ENCODE data around the gene REEP6. TPM values are rescaled to one million over a fixed set of nuclear protein-coding genes. Genes with fewer than 3 reads are reported as not detected.

The REEP6 gene
- polyA plus RNA-seq, 1 of the 3 experiments (the other 2 are of a cell fraction), result 9.1 TPM

DNA sequence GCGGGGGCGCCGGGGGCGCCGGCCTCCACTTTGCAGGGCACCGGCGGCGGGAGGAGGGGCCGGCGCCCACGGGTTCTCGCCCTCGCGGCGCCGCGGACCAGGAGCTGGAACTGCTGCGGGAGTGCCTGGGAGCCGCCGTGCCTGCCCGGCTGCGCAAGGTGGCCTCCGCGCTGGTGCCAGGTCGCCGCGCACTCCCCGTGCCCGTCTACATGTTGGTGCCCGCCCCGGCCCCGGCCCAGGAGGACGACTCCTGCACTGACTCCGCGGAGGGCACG lies 23.8 kb upstream of the REEP6 start:
- 87% methylated on average over 3 of the region's 36 CpGs for WGBS (ENCODE audit: low lambda C conversion rate)
- Histone ChIP-seq H2AFZ (ENCODE audit: low read depth) (no peak overlapping the region), H3K36me3 (replicated peaks in 1 of 2; ENCODE audit: control insufficient read depth in 1 of 2, insufficient read depth in 2 of 2, low read length in 1 of 2) (peaks cover 0 to 22% of the 10 kb centered on the region in 2 experiments), H3K27me3 (ENCODE audit: insufficient read depth) (no peaks in the 10 kb centered on the region), H4K20me1 (ENCODE audit: insufficient read depth) (peaks cover 4% of the 10 kb centered on the region; the same call in 1 of the 2 replicates), H3K4me2 (no peak overlapping the region), H3K9me3 (no peaks in the 10 kb centered on the region), H3K9ac (no peak overlapping the region), H3K27ac (ENCODE audit: low read depth in 2 of 2, low read length in 1 of 2) (no peak overlapping the region), H3F3A (replicated peaks; ENCODE audit: insufficient read depth) (peaks cover 3% of the 10 kb centered on the region), H3K9me2 (no peaks in the 10 kb centered on the region), H3K4me1 (ENCODE audit: control insufficient read depth in 1 of 2, insufficient read depth in 2 of 2, low read depth in 1 of 2, low read length in 1 of 2) (no peaks in the 10 kb centered on the region), H3K79me2 (ENCODE audit: insufficient read depth) (peaks cover 5% of the 10 kb centered on the region; the same call in 1 of the 2 replicates), H3K4me3 (ENCODE audit: low read depth in 2 of 2, low read length in 1 of 2) (no peak overlapping the region)
- POLR2A ChIA-PET, result interaction anchor here (0.9 to 1.4 kb wide), 2 partner anchors 23 to 31 kb away, joined by 3 to 5 read pairs; no protein-coding TSS in a partner anchor
- TF ChIP-seq EZH2phosphoT487 (IDR thresholded peaks at IDR 0.05; ENCODE audit: borderline replicate concordance, low read depth) (no peak), RFX5 (IDR thresholded peaks at IDR 0.05; ENCODE audit: low read length) (no peak)
- DNase-seq, result no peak
- CTCF ChIA-PET, result interaction anchor here (2.7 kb wide), 1 partner anchor 22 kb away, joined by 11 read pairs; no protein-coding TSS in a partner anchor

DNA sequence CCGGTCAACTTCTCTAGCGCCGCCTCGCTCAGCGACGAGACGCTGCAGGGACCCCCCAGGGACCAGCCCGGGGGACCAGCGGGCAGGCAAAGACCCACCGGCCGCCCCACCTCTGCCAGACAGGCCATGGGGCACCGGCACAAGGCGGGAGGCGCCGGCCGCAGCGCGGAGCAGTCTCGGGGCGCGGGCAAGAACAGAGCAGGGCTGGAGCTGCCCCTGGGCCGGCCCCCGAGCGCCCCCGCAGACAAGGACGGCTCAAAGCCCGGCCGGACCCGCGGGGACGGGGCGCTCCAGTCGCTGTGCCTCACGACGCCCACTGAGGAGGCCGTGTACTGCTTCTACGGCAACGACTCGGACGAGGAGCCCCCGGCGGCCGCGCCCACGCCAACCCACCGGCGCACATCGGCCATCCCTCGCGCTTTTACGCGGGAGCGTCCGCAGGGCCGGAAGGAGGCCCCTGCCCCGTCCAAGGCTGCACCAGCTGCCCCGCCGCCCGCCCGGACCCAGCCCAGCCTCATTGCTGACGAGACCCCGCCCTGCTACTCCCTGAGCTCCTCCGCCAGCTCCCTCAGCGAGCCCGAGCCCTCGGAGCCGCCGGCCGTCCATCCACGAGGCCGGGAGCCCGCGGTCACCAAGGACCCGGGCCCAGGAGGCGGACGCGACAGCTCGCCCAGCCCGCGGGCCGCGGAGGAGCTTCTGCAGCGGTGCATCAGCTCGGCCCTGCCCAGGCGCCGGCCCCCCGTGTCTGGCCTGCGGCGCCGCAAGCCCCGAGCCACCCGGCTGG lies 23.3 kb upstream of the REEP6 start:
- H3K9ac ChIP-seq, result no peak overlapping the region
- ChIA-PET CTCF (interaction anchor here (2.7 kb wide), 1 partner anchor 23 kb away, joined by 11 read pairs; no protein-coding TSS in a partner anchor), POLR2A (interaction anchor here (0.9 to 1.4 kb wide), 2 partner anchors 23 to 31 kb away, joined by 3 to 5 read pairs; no protein-coding TSS in a partner anchor)
- peaks cover 3% of the 10 kb centered on the region for H3F3A ChIP-seq (replicated peaks; ENCODE audit: insufficient read depth)
- no peaks in the 10 kb centered on the region for H3K9me2 ChIP-seq
- 98% methylated on average over 32 of the region's 92 CpGs for WGBS (ENCODE audit: low lambda C conversion rate)
- H3K4me1 ChIP-seq (ENCODE audit: control insufficient read depth in 1 of 2, insufficient read depth in 2 of 2, low read depth in 1 of 2, low read length in 1 of 2), result peaks cover 0 to 4% of the 10 kb centered on the region in 2 experiments; a peak in 1 of 4 replicates
- H2AFZ ChIP-seq (ENCODE audit: low read depth), result no peak overlapping the region
- H3K27ac ChIP-seq (ENCODE audit: low read depth in 2 of 2, low read length in 1 of 2), result no peak overlapping the region
- TF ChIP-seq FOSL2 (IDR thresholded peaks at IDR 0.05; ENCODE audit: borderline replicate concordance, low read depth), result no peak
- TF ChIP-seq MEF2A (IDR thresholded peaks at IDR 0.05; ENCODE audit: borderline replicate concordance, low read depth), result no peak
- TF ChIP-seq CHD2 (IDR thresholded peaks at IDR 0.05; ENCODE audit: low read length, partially characterized antibody), result no peak
- TF ChIP-seq RFX5 (IDR thresholded peaks at IDR 0.05; ENCODE audit: low read length), result no peak
- TF ChIP-seq FOXJ3 (CRISPR knock-in tag; IDR thresholded peaks at IDR 0.05), result no peak
- TF ChIP-seq GATA2 (CRISPR knock-in tag; IDR thresholded peaks at IDR 0.05), result no peak
- no peak for TF ChIP-seq SIN3A (IDR thresholded peaks at IDR 0.05; ENCODE audit: borderline replicate concordance, low read depth, low read length)
- TF ChIP-seq SMC3 (IDR thresholded peaks at IDR 0.05; ENCODE audit: low read depth, low read length), result no peak
- TF ChIP-seq TAF1 (IDR thresholded peaks at IDR 0.05; ENCODE audit: borderline replicate concordance, low read depth, low read length), result no peak
- TF ChIP-seq FOXM1 (IDR thresholded peaks at IDR 0.05; ENCODE audit: low read depth), result no peak
- TF ChIP-seq, protein P1, sequence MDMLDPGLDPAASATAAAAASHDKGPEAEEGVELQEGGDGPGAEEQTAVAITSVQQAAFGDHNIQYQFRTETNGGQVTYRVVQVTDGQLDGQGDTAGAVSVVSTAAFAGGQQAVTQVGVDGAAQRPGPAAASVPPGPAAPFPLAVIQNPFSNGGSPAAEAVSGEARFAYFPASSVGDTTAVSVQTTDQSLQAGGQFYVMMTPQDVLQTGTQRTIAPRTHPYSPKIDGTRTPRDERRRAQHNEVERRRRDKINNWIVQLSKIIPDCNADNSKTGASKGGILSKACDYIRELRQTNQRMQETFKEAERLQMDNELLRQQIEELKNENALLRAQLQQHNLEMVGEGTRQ (IDR thresholded peaks at IDR 0.05; ENCODE audit: borderline replicate concordance, low read depth, low read length), result no peak
- TF ChIP-seq CTCF (IDR thresholded peaks at IDR 0.05), result no peak
- TF ChIP-seq RCOR1 (IDR thresholded peaks at IDR 0.05; ENCODE audit: low read length), result no peak
- TF ChIP-seq USF1 (IDR thresholded peaks at IDR 0.05; ENCODE audit: borderline replicate concordance, low read depth), result no peak
- no peak for TF ChIP-seq EP300 (IDR thresholded peaks at IDR 0.05; ENCODE audit: borderline replicate concordance in 1 of 2, low read depth in 1 of 2, low read length in 1 of 2)
- no peak for TF ChIP-seq GABPA (IDR thresholded peaks at IDR 0.05; ENCODE audit: low read depth)
- H3K27me3 ChIP-seq (ENCODE audit: insufficient read depth), result no peaks in the 10 kb centered on the region
- H4K20me1 ChIP-seq (ENCODE audit: insufficient read depth), result peaks cover 6% of the 10 kb centered on the region; the same call in 1 of the 2 replicates
- H3K4me3 ChIP-seq (ENCODE audit: low read depth in 2 of 2, low read length in 1 of 2), result no peak overlapping the region
- H3K9me3 ChIP-seq, result no peaks in the 10 kb centered on the region
- DNase-seq, result no peak
- no peak overlapping the region for H3K4me2 ChIP-seq
- peaks cover 0 to 22% of the 10 kb centered on the region in 2 experiments for H3K36me3 ChIP-seq (replicated peaks in 1 of 2; ENCODE audit: control insufficient read depth in 1 of 2, insufficient read depth in 2 of 2, low read length in 1 of 2)
- H3K79me2 ChIP-seq (ENCODE audit: insufficient read depth), result peaks cover 8% of the 10 kb centered on the region; the same call in 1 of the 2 replicates

Measured in SK-N-SH (cell line).